Hematopoietic multipotent progenitor cell treated with erythropoietin and hydrocortisone succinate and interleukin-3 and kit ligand, for 17 days (in vitro differentiated cells): ENCODE data around the gene KRTAP9-1.
"Not testable (repeated sequence)": the region's sequence is repeated elsewhere in the genome, so short reads cannot be mapped to it uniquely, and the experiment has no call there.

Source experiments
- DNase-seq: peaks from one replicate; pipeline ENCODE4 v3.0.0-alpha.2; 2015; ENCODE audit warnings: low spot score

Gene KRTAP9-1, protein sequence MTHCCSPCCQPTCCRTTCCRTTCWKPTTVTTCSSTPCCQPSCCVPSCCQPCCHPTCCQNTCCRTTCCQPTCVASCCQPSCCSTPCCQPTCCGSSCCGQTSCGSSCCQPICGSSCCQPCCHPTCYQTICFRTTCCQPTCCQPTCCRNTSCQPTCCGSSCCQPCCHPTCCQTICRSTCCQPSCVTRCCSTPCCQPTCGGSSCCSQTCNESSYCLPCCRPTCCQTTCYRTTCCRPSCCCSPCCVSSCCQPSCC

DNA sequence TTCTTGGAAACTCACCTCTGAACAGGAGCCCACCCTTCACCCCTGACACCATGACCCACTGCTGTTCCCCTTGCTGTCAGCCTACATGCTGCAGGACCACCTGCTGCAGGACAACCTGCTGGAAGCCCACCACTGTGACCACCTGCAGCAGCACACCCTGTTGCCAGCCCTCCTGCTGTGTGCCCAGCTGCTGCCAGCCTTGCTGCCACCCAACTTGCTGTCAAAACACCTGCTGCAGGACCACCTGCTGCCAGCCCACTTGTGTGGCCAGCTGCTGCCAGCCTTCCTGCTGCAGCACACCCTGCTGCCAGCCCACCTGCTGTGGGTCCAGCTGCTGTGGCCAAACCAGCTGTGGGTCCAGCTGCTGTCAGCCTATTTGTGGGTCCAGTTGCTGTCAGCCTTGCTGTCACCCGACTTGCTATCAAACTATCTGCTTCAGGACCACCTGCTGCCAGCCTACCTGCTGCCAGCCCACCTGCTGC, at the start of gene KRTAP9-1:
TSS of gene KRTAP9-1 (plus strand) at position 51 of the 482 bp plus-strand sequence. CDS start at position 51, 0 bp downstream.
- not testable (repeated sequence) for DNase-seq

DNA sequence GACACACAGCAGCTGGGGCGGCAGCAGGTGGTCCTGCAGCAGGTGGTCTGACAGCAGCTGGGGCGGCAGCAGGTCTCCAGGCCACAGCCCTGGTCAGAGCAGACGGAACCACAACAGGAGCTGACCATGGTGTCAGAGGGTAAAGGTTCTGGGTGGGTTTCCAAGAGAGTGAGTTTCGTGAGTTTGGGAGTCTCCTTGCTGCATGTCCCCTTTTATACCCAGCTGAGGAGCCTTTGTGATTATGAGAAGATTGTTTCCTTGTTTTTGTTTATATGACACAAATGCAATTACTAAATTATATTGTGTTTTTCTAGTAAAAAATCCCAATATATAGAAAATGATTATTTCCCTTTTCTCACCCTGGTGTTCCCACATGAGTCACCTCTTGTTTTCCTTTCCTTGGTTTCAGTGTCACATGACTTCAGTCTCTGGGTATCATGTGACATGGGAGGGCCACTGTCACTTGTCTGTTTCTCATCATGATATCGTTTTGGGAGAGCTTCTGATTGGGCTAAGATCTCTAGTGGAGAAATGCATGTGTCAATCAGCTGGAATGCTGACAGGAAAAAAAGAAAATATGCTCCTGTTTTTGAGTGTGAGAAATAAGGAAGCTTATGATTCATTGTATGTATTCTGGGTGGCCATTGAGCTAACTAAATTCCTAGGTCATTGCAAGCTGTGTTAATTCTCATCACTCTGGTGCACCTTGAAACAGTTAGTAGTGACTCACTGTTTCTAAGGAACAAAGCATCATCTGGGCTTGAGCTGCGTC, 49.1 kb upstream of the KRTAP9-1 start, which contains the start of gene KRTAP4-6:
TSS of gene KRTAP4-6 (minus strand) at position 185 of the 772 bp plus-strand sequence. CDS start at position 128, 57 bp downstream.
- no peak for DNase-seq

DNA sequence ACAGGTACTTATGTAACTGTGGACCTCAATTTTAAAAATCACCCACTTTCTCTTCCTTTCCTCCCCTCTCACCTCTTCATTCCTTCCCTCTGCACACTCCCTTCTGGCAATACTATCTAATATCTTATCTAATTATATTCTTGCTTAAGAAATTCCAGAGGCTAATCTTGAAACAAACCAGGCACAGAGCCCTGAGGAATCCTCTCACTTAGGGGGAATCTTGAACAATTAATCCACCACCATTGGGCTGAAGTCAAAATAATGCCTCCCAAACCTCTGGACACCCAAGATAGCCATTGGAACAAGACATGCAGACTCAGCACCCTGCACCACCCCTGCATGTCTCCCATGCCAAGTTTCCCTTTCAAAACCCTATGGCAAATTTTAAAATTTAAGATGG, 48.3 kb upstream of the KRTAP9-1 start:
- no peak for DNase-seq

DNA sequence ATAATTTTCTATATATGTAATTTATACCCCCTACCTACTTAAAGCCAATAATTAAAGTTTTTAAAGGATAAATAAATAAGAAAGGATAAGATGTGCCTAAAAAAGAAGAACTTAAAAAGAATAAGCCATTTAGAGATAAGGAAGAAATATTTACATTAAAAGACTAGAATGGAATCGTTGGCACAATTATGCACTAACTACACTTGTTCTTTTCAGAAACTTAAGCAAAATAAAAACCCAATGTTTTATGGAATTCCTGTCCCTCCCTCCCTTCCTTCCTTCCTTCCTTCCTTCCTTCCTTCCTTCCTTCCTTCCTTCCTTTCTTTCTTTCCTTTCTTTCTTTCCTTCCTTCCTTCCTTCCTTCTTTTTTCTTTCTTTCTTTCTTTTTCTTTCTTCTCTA, 44.8 kb upstream of the KRTAP9-1 start:
- no peak for DNase-seq

DNA sequence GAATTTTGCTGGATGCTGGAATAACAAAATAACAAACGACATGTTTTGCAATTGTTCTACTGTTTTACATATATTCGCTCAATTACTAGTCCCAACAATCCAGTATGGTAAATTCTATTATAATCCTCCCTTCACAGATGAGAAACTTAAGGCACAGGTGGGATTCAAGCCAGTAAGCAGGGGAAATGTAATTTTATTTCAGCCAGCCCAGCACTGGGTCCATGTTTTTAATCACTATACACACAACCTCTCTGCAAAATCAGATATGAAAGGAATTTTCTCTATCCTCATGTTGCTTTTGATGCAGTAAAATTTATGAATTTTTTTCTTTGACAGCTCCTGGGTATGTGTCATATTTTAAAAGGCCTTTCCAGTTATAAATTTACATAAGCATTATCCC, 44.4 kb upstream of the KRTAP9-1 start:
- DNase-seq: no peak

DNA sequence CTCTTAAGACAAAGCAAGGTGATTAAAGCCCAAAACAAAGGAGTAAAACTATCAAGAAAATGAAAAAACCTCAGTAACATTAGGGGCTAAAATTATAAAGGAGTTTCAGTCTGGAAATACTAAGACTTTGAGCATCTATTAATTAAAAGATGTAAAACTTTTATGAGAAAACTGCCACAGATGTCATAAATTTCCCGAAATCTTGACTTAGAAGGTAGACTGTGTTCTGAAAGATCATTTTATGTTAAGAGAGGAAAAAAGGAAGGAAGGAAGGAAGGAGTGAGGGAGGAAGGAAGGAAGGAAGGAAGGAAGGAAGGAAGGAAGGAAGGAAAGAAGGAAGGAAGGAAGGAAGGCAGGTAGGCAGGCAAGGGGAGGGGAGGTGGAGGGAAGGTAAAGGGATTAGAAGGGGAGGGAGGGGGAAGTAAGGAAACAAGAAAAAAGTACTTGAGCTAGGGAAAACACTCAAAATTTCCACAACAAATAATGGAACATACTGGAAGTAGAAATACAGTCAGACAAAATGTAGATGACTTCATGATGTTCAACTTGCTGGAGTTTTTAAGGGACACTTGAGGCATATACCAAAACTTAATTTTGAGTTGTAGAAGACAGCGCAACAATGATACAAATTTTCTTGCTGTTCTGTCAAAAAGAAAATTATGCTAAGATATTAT, 42.0 kb upstream of the KRTAP9-1 start:
- no peak for DNase-seq

DNA sequence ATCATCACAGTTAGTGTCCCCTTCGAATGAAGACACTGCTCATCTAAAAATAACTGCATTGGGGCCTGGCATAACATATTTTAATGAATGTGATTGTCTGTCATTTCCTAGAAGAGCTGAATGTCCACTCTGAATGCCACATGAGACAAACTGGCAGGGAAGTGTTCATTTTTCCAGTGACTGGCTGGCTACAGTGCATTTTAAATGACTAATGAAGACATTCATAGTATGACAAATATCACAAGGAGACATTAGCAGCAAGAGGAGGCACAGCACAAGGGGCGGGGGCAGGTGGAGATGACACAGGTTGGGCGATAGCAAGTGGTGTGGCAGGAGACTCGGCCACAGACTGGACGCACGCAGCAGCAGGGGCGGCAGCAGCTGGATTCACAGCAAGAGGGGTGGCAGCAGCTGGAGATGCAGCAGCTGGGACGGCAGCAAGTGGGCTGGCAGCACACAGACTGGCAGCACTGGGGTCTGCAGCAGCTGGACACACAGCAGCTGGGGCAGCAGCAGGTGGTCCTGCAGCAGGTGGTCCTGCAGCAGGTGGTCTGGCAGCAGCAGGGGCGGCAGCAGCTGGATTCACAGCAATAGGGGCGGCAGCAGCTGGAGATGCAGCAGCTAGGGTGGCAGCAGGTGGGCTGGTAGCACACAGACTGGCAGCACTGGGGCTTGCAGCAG, 40.6 kb upstream of the KRTAP9-1 start:
- not testable (repeated sequence) for DNase-seq

DNA sequence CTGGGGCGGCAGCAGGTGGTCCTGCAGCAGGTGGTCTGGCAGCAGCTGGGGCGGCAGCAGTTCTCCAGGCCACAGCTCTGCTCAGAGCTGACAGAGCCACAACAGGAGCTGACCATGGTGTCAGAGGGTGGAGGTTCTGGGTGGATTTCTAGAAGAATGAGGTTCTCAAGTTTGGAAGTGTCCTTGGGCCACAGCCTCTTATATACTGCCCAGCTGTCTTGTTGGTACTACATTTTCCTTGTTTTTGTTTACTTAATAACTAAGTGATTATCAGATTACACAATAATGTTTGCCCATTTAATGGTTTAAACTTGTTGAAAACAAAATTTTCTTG, 40.1 kb upstream of the KRTAP9-1 start, which contains the start of gene KRTAP4-5:
TSS of gene KRTAP4-5 (minus strand) at position 174 of the 334 bp plus-strand sequence. CDS start at position 116, 58 bp downstream.
- DNase-seq: no peak

DNA sequence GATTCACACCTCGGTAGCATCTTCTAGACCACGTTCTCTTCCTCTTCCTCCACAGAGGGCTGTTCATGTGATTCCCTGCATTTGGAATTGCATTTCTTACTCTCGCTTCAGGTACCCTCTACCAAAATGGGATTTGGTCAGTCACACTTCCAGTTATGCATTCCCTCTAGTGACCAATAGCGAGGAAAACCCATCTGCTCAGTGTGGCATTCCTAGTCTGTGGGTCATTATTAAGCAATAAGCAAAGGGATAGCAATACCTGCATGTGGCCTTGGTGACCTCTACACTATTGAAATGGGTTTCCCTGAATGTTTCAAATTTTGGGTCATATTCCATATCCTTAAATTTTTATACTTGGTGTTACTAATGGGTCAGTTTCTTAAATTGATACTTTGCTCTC, 39.7 kb upstream of the KRTAP9-1 start:
- DNase-seq: no peak

DNA sequence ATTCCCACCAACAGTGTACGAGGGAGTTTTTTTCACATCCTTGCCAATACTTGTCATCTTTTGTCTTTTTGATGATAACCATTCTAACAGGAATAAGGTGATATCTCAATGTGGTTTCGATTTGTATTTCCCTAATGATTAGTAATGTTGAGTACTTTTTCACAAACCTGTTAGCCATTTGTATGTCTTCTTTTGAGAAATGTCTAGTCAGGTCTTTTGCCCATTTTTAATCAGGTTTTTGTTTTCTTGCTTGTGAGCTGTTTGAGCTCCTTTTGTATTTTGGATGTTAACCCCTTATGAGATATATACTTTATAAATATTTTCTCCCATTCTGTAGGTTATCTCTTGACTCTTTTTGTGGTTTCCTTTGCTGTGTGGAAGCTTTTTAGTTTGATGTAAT, 38.2 kb upstream of the KRTAP9-1 start:
- no peak for DNase-seq

DNA sequence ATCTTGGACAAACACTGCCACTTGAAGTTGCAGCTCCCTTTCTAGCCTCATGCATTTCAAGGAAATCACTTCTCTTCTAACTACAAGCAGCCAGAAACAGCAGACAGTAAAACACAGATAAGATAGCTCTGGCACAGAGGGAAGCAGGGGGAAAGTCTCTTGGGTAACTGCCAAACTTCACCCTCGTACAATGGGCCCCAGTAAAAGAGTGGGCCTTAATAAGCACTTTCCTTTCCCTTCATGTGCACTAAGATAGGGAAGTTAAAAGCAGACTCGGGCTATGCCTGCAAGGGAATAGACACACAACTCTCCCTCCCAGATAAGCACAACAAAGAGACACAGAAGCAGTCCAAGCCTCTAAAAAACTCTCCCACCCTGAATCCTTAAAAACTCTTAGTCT, 35.8 kb upstream of the KRTAP9-1 start:
- DNase-seq: no peak

DNA sequence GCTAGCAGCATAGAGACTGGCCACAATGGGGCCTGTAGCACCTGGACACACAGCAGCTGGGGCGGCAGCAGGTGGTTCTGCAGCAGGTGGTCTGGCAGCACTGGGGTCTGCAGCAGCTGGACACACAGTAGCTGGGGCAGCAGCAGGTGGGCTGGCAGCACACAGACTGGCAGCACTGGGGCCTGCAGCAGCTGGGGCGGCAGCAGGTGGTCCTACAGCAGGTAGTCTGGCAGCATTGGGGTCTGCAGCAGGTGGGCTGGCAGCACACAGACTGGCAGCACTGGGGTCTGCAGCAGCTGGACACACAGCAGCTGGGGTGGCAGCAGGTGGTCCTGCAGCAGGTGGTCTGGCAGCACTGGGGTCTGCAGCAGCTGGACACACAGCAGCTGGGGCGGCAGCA, 29.5 kb upstream of the KRTAP9-1 start:
- DNase-seq: not testable (repeated sequence)

DNA sequence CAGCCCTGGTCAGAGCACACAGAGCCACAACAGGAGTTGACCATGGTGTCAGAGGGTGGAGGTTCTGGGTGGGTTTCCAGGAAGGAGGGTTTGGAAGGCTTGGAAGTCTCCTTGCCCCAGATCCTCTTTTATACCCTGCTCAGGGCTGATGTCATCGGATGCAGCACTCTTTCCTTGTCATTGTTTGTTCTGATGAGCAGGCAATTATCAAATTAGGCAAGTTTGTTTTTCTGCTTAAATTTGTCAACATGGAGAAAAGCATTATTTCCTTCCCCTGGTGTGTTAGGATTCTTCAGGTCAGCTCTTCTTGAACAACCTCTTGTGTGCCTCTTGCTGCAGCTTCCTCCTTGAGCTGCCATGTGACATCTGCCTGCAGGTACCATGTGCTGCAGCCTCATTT, 29.0 kb upstream of the KRTAP9-1 start, which contains the start of gene KRTAP4-4:
TSS of gene KRTAP4-4 (minus strand) at position 101 of the 400 bp plus-strand sequence. CDS start at position 44, 57 bp downstream.
- no peak for DNase-seq

DNA sequence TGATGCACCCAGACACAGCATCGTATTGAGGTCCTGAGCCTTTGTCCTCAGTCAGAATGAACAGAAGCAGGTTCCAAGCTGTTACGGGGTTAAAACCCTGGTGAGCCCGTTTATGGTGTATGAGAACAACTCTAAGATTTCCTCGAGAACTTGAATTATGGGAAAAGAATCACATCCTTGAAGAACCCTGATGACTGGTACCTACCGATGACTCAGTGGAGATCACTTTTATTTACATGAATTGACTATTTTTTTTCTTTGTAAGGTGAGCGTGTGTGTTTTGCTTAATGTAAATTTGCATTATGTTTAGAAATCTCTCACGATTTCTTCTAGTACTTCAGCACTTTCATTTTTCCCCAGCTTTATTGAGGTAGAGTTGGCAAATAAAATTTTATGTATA, 25.9 kb upstream of the KRTAP9-1 start:
- no peak for DNase-seq

DNA sequence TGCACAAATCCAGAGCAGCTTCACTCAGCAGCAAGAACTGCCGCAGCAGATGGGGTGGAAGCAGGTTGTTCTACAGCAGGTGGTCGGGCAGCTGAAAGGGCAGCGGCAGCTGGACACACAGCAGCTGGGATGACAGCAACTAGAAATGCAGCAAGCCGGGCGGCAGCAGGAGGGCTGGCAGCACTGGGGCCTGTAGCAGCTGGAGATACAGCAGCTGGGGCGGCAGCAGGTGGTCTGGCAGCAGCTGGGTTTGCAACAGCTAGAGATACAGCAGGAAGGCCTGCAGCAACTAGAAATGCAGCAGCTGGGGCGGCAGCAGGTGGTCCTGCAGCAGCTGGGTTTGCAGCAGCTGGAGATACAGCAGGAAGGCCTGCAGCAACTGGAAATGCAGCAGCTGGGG, 22.1 kb upstream of the KRTAP9-1 start:
- no peak for DNase-seq

DNA sequence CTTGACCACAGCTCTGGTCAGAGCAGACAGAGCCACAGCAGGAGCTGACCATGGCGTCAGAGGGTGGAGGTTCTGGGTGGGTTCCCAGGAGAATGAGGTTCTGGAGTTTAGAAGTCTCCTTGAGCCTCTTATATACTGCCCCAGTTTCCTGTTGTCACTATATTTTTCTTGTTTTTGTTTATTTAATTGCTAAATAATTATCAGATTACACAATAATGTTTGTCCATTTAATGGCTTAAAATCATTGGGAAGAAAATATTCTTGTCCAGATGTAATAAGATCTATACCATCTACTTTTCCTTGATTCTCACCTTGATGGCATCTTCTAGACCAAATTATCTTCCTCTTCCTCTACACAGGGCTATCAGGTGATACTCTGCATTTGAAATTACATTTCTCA, 21.6 kb upstream of the KRTAP9-1 start, which contains the start of gene KRTAP4-3:
TSS of gene KRTAP4-3 (minus strand) at position 101 of the 400 bp plus-strand sequence. CDS start at position 52, 49 bp downstream.
- DNase-seq: no peak

DNA sequence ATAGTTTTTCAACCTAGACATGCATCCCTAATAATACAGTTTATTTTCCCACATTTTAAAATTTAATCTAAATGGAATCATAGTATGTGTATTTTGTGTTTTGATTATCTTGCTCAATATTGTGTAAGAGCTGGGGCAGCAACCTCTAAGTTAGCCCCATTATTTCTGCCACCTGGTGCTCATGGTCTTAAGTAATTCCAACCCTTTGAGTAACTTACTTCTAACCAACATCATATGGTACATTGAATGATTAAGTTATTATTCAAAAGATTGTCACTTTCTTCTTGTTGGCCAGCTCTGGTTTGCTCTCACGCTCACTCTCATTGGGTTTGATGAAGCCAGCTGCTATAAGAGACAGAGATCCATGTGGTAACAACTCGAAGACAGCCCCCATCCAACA, 17.8 kb upstream of the KRTAP9-1 start:
- no peak for DNase-seq

DNA sequence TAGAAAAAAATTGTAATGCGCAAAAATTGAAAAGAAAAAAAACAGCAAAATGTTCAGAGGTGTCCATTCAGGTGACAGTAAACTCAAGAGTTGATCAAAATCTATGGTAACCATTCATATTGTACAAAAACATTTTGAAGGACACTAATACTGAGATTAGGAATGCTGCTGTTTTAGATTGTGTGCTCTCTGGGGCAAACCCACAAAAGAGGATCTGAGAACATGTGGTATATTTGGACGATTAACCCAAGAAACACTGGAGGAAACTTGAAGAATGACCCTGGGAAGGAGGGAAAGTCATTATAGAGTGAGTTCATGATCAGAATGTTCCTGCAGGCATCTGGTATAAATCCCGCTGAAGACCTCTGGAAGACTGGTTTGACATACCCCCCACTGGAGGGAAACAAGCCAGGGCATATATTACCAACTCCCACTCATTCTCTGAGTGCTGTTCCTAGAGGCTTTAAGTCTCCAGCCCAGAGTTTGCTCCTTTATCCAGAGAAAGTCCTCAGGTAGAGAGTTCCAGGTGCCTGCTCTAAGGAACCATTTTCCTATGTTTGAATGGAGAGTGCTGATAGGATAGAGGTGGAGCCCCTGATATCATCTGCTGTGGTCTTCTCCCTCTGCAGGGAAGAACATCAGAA, 12.8 kb upstream of the KRTAP9-1 start:
- DNase-seq: no peak

DNA sequence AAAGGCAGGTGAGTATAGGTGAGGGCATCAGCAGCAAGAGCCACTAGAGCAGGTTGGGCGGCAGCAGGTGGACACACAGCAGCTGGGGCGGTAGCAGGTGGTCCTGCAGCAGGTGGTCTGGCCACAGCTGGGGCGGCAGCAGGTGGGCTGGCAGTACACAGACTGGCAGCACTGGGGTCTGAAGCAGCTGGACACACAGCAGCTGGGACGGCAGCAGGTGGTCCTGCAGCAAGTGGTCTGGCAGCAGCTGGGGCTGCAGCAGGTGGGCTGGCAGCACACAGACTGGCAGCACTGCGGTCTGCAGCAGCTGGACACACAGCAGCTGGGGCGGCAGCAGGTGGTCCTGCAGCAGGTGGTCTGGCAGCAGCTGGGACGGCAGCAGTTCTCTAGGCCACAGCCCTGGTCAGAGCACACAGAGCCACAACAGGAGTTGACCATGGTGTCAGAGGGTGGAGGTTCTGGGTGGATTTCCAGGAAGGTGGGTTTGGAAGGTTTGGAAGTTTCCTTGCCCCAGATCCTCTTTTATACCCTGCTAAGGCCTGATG, 11.9 kb upstream of the KRTAP9-1 start, which contains the start of gene KRTAP4-2:
TSS of gene KRTAP4-2 (minus strand) at position 495 of the 545 bp plus-strand sequence. CDS start at position 438, 57 bp downstream.
- no peak for DNase-seq

DNA sequence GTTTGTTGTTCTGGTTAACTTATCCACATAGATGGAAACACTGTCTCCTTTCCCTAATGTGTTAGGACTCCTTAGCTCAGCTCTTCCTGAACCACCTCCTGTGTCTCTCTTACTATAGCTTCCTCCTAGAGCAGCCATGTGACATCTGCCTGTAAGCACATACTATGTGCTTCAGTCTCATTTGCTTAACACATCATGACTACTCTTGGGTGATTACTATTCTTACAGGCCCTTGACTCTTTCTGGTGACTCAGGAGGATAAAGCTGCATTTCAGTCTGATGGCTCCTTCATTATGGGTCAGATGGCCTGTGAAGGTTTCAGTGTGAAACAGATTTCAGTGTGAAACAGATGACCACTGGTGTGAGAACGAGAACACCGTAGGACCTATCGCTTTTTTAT, 11.3 kb upstream of the KRTAP9-1 start:
- no peak for DNase-seq
